ENCODE data around the gene MFAP4. TPM values are rescaled to one million over a fixed set of nuclear protein-coding genes. Genes with fewer than 3 reads are reported as not detected.

Gene MFAP4
- total RNA-seq, 1 experiment from 2014 or later, result 1.5 TPM

DNA sequence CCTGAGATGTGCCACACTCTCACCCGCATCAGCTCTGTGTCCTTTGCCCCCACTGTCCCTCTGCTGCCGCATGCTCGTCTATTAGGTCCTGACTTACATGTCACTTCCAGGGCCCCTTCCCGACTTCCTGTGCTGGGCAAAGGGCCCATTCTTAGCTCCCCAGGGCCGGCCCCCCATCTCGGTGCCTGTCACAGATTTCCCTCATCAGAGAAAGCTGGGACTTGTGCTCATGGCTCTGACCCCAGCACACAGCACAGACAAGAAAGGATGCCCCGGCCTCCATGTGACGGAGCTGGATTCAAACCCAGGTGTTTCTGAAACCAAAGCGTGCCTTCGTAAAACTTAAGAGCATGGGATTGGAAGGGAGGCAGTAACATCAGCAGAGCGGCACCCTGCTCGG is 14.6 kb downstream of the MFAP4 start:
- H4K91ac ChIP-seq (ENCODE audit: insufficient read length, low read depth, low read length), result no peak overlapping the region
- no CpG with 5 or more reads among the region's 12 CpGs for WGBS (ENCODE audit: extremely low coverage, insufficient read length, low lambda C conversion rate)

More for the DNA sequence above, 14.6 kb downstream of the MFAP4 start:
- H3K23ac ChIP-seq (ENCODE audit: insufficient read length, low read depth, low read length), result no peak overlapping the region
- no peaks in the 10 kb centered on the region for H3K79me2 ChIP-seq (ENCODE audit: insufficient read depth, low read length)
- no peak overlapping the region for H3K4me3 Mint-ChIP-seq
- no peak overlapping the region for H3K27ac ChIP-seq (ENCODE audit: insufficient read length, low read depth, low read length)
- peaks cover 4 to 20% of the 10 kb centered on the region in 2 experiments for H3K4me1 Mint-ChIP-seq
- H2AFZ ChIP-seq (ENCODE audit: low read length), result no peak overlapping the region
- peaks cover 2% of the 10 kb centered on the region; the same call in 1 of the 2 replicates for H3K4me1 ChIP-seq (ENCODE audit: insufficient read depth, low read length)
- H4K5ac ChIP-seq (ENCODE audit: insufficient read length, low read depth, low read length), result no peak overlapping the region
- H3K9ac ChIP-seq (ENCODE audit: extremely low read depth, insufficient read length, low read length), result no peak overlapping the region
- no peaks in the 10 kb centered on the region for H3K9me3 Mint-ChIP-seq
- H3K56ac ChIP-seq (ENCODE audit: insufficient read length, low read depth, low read length), result no peak overlapping the region
- no peak overlapping the region for H2BK12ac ChIP-seq (ENCODE audit: insufficient read length, low read depth, low read length)
- no peaks in the 10 kb centered on the region for H3K9me3 ChIP-seq (ENCODE audit: control insufficient read depth, low read depth, low read length)
- no peak overlapping the region for H2BK5ac ChIP-seq (ENCODE audit: insufficient read length, low read length)
- no peaks in the 10 kb centered on the region for H3K79me1 ChIP-seq (ENCODE audit: insufficient read depth, low read depth, low read length, poor library complexity, severe bottlenecking)
- no peak overlapping the region for H3T11ph ChIP-seq (ENCODE audit: low read length)
- no peak overlapping the region for H3K14ac ChIP-seq (ENCODE audit: insufficient read depth, low read length)
- H3K23me2 ChIP-seq (ENCODE audit: insufficient read length, low read depth, low read length, poor library complexity, severe bottlenecking), result no peaks in the 10 kb centered on the region
- peak; percentile 31 for DNase-seq
- TF ChIP-seq, protein P1, sequence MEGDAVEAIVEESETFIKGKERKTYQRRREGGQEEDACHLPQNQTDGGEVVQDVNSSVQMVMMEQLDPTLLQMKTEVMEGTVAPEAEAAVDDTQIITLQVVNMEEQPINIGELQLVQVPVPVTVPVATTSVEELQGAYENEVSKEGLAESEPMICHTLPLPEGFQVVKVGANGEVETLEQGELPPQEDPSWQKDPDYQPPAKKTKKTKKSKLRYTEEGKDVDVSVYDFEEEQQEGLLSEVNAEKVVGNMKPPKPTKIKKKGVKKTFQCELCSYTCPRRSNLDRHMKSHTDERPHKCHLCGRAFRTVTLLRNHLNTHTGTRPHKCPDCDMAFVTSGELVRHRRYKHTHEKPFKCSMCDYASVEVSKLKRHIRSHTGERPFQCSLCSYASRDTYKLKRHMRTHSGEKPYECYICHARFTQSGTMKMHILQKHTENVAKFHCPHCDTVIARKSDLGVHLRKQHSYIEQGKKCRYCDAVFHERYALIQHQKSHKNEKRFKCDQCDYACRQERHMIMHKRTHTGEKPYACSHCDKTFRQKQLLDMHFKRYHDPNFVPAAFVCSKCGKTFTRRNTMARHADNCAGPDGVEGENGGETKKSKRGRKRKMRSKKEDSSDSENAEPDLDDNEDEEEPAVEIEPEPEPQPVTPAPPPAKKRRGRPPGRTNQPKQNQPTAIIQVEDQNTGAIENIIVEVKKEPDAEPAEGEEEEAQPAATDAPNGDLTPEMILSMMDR (conservative IDR thresholded peaks at IDR 0.05), result no peak
- no peak overlapping the region for H3K4ac ChIP-seq (ENCODE audit: low read depth, low read length)
- H4K20me1 ChIP-seq (ENCODE audit: control insufficient read depth, insufficient read depth, insufficient read length), result no peaks in the 10 kb centered on the region
- no peak overlapping the region for H3K18ac ChIP-seq (ENCODE audit: insufficient read length, low read depth, low read length)
- H3K4me2 ChIP-seq (ENCODE audit: insufficient read depth, insufficient read length, low read length), result no peak overlapping the region
- no peak overlapping the region for H2BK120ac ChIP-seq (ENCODE audit: low read depth, low read length, poor library complexity, severe bottlenecking)
- no peak overlapping the region for H4K8ac ChIP-seq (replicated peaks; ENCODE audit: insufficient read length, low read depth, low read length)
- no peaks in the 10 kb centered on the region for H3K27me3 ChIP-seq (ENCODE audit: insufficient read depth, low read length)
- no peak overlapping the region for H2BK15ac ChIP-seq (ENCODE audit: low read depth, low read length)
- no peak overlapping the region for H2BK20ac ChIP-seq (ENCODE audit: low read depth, low read length, poor library complexity, severe bottlenecking)
- peaks cover 0 to 9% (median 6%) of the 10 kb centered on the region in 3 experiments; a peak in 2 of 7 replicates for H3K36me3 Mint-ChIP-seq (ENCODE audit: insufficient read depth in 1 of 3, low read depth in 3 of 3)
- no peak overlapping the region for H2AK5ac ChIP-seq (ENCODE audit: insufficient read length, low read length)
- no peaks in the 10 kb centered on the region for H3K27me3 Mint-ChIP-seq (ENCODE audit: low read depth)
- peak overlapping the region in 2 of 3 experiments; percentile 84 to 88; a peak in 4 of 7 replicates for H3K27ac Mint-ChIP-seq

Data from H9 (cell line).